ENCODE measurements around the gene PDZRN3.

The PDZRN3 gene

GRCh38 chr3:73502609-73503583, 121.8 kb downstream of the PDZRN3 start:
- TF ChIP-seq, protein P1, sequence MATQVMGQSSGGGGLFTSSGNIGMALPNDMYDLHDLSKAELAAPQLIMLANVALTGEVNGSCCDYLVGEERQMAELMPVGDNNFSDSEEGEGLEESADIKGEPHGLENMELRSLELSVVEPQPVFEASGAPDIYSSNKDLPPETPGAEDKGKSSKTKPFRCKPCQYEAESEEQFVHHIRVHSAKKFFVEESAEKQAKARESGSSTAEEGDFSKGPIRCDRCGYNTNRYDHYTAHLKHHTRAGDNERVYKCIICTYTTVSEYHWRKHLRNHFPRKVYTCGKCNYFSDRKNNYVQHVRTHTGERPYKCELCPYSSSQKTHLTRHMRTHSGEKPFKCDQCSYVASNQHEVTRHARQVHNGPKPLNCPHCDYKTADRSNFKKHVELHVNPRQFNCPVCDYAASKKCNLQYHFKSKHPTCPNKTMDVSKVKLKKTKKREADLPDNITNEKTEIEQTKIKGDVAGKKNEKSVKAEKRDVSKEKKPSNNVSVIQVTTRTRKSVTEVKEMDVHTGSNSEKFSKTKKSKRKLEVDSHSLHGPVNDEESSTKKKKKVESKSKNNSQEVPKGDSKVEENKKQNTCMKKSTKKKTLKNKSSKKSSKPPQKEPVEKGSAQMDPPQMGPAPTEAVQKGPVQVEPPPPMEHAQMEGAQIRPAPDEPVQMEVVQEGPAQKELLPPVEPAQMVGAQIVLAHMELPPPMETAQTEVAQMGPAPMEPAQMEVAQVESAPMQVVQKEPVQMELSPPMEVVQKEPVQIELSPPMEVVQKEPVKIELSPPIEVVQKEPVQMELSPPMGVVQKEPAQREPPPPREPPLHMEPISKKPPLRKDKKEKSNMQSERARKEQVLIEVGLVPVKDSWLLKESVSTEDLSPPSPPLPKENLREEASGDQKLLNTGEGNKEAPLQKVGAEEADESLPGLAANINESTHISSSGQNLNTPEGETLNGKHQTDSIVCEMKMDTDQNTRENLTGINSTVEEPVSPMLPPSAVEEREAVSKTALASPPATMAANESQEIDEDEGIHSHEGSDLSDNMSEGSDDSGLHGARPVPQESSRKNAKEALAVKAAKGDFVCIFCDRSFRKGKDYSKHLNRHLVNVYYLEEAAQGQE (IDR thresholded peaks at IDR 0.05; ENCODE audit: insufficient read depth in 1 of 2, low read depth in 2 of 2, low read length in 2 of 2), result no peak
- TF ChIP-seq SIN3A (IDR thresholded peaks at IDR 0.05; ENCODE audit: borderline replicate concordance, insufficient read depth, low read length), result no peak
- no peak for TF ChIP-seq FOXP2 (optimal IDR thresholded peaks at IDR 0.05; ENCODE audit: borderline replicate concordance, extremely low read depth, extremely low read length, insufficient read depth)
- TF ChIP-seq POLR2AphosphoS5 (IDR thresholded peaks at IDR 0.05; ENCODE audit: low read depth, low read length), result no peak
- TF ChIP-seq TAF1 (IDR thresholded peaks at IDR 0.05; ENCODE audit: borderline replicate concordance, insufficient read depth, low read length), result no peak

DNA sequence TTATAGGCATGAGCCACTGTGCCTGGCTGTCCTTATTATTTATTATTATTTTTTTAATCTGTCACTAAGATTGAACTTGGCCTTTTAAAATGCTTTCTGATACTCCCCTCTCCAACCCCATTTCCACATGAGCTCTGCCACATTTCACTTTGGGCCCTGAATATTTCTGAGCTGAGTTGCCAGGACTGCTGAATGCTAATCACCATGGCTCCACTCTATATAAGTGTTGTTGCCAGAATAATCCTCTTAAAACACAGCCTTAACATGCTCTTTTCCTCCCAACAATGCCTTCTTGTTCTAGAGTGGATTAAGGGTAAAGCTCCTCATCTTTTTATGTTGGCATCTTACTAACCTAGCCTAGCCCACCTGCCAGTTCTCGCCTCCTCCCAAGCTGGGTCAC, 124.4 kb downstream of the PDZRN3 start:
- TF ChIP-seq SIN3A (IDR thresholded peaks at IDR 0.05; ENCODE audit: borderline replicate concordance, insufficient read depth, low read length) (no peak), POLR2AphosphoS5 (IDR thresholded peaks at IDR 0.05; ENCODE audit: low read depth, low read length) (no peak), FOXP2 (optimal IDR thresholded peaks at IDR 0.05; ENCODE audit: borderline replicate concordance, extremely low read depth, extremely low read length, insufficient read depth) (no peak), TAF1 (IDR thresholded peaks at IDR 0.05; ENCODE audit: borderline replicate concordance, insufficient read depth, low read length) (no peak)
- TF ChIP-seq, protein P1 (IDR thresholded peaks at IDR 0.05; ENCODE audit: insufficient read depth in 1 of 2, low read depth in 2 of 2, low read length in 2 of 2), result no peak

- TF ChIP-seq POLR2AphosphoS5 (IDR thresholded peaks at IDR 0.05; ENCODE audit: low read depth, low read length) (no peak), FOXP2 (optimal IDR thresholded peaks at IDR 0.05; ENCODE audit: borderline replicate concordance, extremely low read depth, extremely low read length, insufficient read depth) (no peak)
- TF ChIP-seq, protein P1 (IDR thresholded peaks at IDR 0.05; ENCODE audit: insufficient read depth in 1 of 2, low read depth in 2 of 2, low read length in 2 of 2), result no peak
These were observed 125.0 kb downstream of the PDZRN3 start for GRCh38 chr3:73499787-73500186.

- no peak for TF ChIP-seq SIN3A (IDR thresholded peaks at IDR 0.05; ENCODE audit: borderline replicate concordance, insufficient read depth, low read length)
- TF ChIP-seq TAF1 (IDR thresholded peaks at IDR 0.05; ENCODE audit: borderline replicate concordance, insufficient read depth, low read length), result no peak
- TF ChIP-seq FOXP2 (optimal IDR thresholded peaks at IDR 0.05; ENCODE audit: borderline replicate concordance, extremely low read depth, extremely low read length, insufficient read depth), result no peak
- TF ChIP-seq, protein P1 (IDR thresholded peaks at IDR 0.05; ENCODE audit: insufficient read depth in 1 of 2, low read depth in 2 of 2, low read length in 2 of 2), result no peak
- TF ChIP-seq POLR2AphosphoS5 (IDR thresholded peaks at IDR 0.05; ENCODE audit: low read depth, low read length), result no peak
These were observed 125.7 kb downstream of the PDZRN3 start for GRCh38 chr3:73498764-73499622.
